HG02678 (cell line): ENCODE measurements around the gene EFCAB10.
"Not testable (repeated sequence)": the region's sequence is repeated elsewhere in the genome, so short reads cannot be mapped to it uniquely, and the experiment has no call there.

Experiments
- ATAC-seq: cut with Tn5 transposase; IDR thresholded peaks from one replicate; pipeline ENCODE4 v1.9.1; 2021; ENCODE audit warnings: mild to moderate bottlenecking, moderate library complexity; ENCODE audit not compliant: unreplicated experiment

The EFCAB10 gene

GRCh38 chr7:105599551-105599950, 18.3 kb upstream of the EFCAB10 start:
- ATAC-seq, result no peak

DNA sequence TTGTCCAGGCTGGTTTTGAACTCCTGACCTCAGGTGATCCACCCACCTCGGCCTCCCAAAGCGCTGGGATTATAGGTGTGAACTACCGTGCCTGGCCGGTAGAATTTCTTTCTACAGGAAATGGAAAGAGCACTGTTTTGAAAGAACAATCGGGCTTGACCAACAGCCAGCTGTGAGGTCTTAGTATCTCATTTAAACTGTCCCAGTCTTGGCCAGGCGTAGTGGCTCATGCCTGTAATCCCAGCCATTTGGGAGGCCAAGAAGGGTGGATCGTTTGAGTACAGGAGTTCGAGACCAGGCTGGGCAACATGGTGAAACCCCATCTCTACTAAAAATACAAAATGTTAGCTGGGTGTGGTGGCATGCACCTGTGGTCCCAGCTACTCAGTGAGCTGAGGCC, 17.8 kb upstream of the EFCAB10 start:
- ATAC-seq, result not testable (repeated sequence)

DNA sequence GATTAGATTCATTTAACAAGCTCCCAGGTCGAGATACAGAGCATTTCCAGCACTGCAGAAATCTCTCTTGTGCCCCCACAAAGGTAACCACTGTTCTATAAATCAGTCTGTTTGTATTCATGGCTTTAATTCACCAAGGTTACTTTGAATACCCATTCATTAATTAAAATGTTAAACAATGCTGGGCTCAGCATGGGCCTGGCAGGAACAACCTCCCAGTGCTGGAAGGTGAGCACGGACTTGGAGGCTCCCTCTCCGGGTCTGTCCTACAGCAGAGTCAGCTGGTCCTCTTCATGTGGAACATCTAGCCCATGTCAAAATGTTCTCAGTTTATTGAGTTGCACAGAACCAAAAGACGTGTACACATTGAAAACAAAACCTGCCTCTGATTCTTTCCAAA, 15.6 kb upstream of the EFCAB10 start:
- no peak for ATAC-seq

- ATAC-seq, result no peak
These were observed 12.7 kb upstream of the EFCAB10 start for GRCh38 chr7:105594034-105594433.

DNA sequence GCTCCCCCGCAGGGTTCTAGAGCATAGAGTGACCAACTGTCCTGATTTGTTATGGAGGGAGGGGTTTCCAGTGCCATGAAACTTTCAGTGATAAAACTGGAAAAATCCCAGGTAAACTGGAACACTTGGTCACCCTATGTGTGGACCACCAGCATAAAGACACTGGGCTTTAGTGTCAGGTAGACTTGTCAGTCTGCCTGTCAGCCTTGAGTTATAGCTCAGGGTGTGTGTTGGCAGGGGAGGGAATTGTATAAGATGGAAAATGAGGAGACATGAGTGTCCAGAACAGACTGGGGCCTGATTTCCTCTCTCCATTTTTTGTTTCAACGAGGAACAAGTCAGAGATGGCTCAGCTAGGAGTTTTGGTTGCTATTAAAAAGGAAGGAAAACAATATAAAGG, 10.2 kb upstream of the EFCAB10 start:
- ATAC-seq, result no peak

- no peak for ATAC-seq
These were observed 9.5 kb upstream of the EFCAB10 start for GRCh38 chr7:105590793-105591192.

DNA sequence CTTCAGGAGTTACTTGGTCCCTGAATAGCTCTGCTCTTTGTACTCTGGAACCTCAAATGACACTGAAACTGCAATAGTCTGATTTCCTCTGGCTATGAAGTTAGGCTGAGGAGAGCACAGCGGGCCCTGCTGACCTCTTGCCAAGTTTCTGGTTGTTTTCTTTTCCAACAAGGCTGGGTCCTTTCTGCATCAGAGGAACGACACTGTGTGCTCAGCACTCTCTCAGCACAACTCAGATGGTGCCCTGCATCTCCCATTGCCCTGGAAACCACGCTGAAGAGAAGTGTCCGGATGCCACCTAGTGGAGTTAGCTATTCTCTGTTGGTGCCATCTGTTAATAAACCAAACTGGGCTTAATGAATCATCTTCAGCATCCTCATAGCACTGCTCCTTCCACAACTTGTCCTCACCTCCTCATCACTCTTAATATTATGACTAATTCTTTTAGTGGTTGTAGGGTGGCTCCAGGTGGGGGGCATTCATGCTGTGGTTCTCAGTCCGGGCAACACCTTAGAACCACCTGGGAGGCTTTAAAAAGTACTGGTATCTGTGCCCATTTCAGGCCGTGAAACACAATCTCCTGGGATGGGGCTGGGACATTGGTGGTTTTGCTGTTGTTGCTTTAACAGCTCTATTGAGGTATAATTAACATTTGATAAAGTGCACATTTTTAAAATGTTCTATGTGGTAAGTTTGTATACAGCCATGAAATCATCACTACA, 8.2 kb upstream of the EFCAB10 start:
- ATAC-seq, result peak; percentile 88

GRCh38 chr7:105587909-105588635, 6.8 kb upstream of the EFCAB10 start:
- no peak for ATAC-seq

GRCh38 chr7:105585850-105586500, 4.7 kb upstream of the EFCAB10 start:
- no peak for ATAC-seq

DNA sequence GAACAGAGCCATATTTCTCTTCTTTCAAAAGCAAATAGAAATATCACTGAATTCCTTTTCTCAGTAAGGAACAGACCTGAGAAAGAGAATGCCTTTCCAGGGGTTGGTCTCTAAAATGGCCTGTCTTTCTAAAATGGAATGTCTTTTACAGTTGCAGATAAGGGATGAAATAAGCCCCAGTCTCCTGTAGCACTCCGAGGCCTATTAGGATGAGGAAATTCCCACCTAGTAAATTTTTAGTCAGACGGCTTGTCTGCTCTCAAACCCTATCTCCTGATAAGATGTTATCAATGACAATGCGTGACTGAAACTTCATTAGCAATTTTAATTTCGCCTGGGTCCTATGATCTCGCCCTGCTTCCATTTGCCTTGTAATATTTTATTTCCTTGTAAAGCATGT, 2.9 kb upstream of the EFCAB10 start:
- no peak for ATAC-seq

- no peak for ATAC-seq
These were observed 1.8 kb upstream of the EFCAB10 start for GRCh38 chr7:105583061-105583460.

GRCh38 chr7:105580022-105580740, 1.1 kb downstream of the EFCAB10 start:
- no peak for ATAC-seq

DNA sequence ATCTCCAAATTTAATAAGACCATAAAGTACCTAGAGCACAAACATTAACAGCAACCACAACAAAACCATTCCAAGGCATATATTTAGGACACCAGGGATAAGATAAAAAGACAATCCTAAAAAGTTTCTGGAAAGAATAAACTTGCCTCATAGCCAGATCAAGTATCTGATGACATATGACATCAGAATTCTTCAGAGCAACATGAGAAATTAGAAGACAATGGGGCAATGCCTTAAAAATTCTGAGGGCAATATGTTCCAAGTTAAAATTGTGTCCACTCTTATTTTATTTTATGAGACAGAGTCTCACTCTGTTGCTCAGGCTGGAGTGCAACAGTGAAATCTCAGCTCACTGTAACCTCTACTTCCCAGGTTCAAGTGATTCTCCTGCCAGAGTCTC, 2.8 kb downstream of the EFCAB10 start:
- no peak for ATAC-seq

DNA sequence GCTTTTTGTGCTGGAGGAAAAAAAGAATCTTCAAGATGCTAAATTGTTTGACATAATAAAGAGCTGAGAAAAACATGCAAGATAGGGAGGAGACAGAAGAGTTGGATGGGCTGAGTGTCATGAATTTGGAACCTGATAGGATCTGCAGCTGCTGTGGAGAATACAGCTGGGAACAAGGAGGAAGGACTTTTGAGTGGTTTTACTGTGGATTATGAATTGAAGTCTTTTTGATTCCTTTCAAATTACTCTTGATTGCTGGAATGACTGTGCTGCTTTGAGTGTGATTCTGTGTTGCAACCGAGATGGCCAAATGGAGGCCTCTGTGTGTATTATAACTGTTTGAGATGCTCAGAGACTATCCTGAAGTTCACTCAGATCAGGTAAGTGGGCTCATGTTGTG, 4.0 kb downstream of the EFCAB10 start:
- ATAC-seq, result no peak

- ATAC-seq, result no peak
These were observed 9.4 kb downstream of the EFCAB10 start for GRCh38 chr7:105571891-105572290.

GRCh38 chr7:105567821-105568220, 13.5 kb downstream of the EFCAB10 start:
- ATAC-seq, result no peak

GRCh38 chr7:105567024-105567423, 14.3 kb downstream of the EFCAB10 start:
- ATAC-seq, result no peak

GRCh38 chr7:105565190-105565589, 16.1 kb downstream of the EFCAB10 start:
- no peak for ATAC-seq

DNA sequence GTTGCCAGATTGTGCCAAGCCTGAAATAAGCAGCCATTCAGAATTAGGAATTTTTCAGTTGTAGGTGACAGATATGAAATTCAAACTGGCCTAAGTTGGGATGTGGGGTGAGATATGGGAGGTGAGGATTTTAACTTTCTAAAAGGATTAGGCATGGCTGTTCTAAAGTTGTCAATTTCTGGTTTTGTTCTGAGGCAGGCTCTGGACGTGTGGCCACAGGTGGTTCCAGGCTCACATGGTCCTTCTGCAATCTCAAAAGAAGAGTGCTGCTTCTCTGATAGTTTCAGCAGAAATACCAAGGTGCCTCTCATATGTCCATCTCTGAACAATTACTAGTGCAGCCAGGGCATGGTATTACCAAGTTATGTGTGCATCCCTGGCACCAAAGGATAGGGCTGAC, 21.4 kb downstream of the EFCAB10 start:
- ATAC-seq, result no peak

DNA sequence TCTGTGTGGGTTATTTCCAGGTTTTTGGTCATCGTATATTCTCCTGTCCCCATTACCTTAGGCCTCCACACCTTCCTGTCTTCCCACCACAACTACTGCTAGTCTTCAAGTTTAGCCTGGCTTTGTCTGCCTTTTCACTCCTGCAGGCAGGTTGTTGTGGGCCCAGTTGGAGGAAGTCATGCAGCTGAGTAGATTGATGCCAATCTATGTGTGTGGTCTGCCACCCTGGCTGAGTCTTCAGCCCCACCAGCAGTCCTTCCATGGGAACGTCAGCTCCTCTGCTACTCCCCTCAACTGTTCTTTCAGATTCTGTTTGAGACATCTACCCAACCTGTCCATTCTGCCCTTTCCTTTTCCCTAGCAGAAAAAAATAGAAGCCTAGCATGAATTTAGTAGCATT, 43.0 kb downstream of the EFCAB10 start:
- no peak for ATAC-seq

GRCh38 chr7:105532709-105533460, 48.4 kb downstream of the EFCAB10 start:
- ATAC-seq, result no peak
